DOHH2 (cell line): ENCODE results near the gene NHERF2.

Experiments used
- H3F3A ChIP-seq: fragments of 200-600 bp; sonication (generic), shearing (Covaris generic); 2 replicates; pipeline ENCODE4 v1.6.0; 2016; ENCODE audit warnings: antibody characterized with exemption, mild to moderate bottlenecking; ENCODE audit not compliant: control insufficient read depth, insufficient read depth
- H3K27ac ChIP-seq: fragments of 200-600 bp; sonication (generic); 2 replicates; pipeline ENCODE4 v1.5.1; 2014; ENCODE audit warnings: low read depth, mild to moderate bottlenecking, low read length, moderate library complexity
- H3K27me3 ChIP-seq: fragments of 200-600 bp; sonication (generic); 2 replicates; pipeline ENCODE4 v1.6.1; 2014; ENCODE audit warnings: mild to moderate bottlenecking, low read length, mixed read lengths; ENCODE audit not compliant: control insufficient read depth
- H3K36me3 ChIP-seq: fragments of 200-600 bp; sonication (generic); 2 replicates; pipeline ENCODE4 v1.6.1; 2014; ENCODE audit warnings: mild to moderate bottlenecking, low read length, moderate library complexity, mixed read lengths; ENCODE audit not compliant: control insufficient read depth
- H3K4me1 ChIP-seq: fragments of 200-600 bp; sonication (generic); 2 replicates; pipeline ENCODE4 v1.6.1; 2014; ENCODE audit warnings: mild to moderate bottlenecking, low read length, mixed read lengths; ENCODE audit not compliant: control insufficient read depth
- H3K4me2 ChIP-seq: fragments of 200-600 bp; sonication (generic); 2 replicates; pipeline ENCODE4 v1.6.0; 2014; ENCODE audit warnings: mild to moderate bottlenecking, low read length, moderate library complexity
- H3K4me3 ChIP-seq: fragments of 200-600 bp; sonication (generic); 2 replicates; pipeline ENCODE4 v1.5.1; 2014; ENCODE audit warnings: mild to moderate bottlenecking, low read length, mixed read lengths
- H3K79me2 ChIP-seq: fragments of 200-600 bp; sonication (generic); 2 replicates; pipeline ENCODE4 v1.6.1; 2014; ENCODE audit warnings: mild to moderate bottlenecking, low read length, mixed read lengths; ENCODE audit not compliant: control insufficient read depth
- H3K9me2 ChIP-seq: fragments of 200-600 bp; sonication (generic); replicated peaks from 2 replicates; pipeline ENCODE4 v1.6.1; 2014; ENCODE audit warnings: mild to moderate bottlenecking, low read length, mixed read lengths; ENCODE audit not compliant: control insufficient read depth
- H3K9me3 ChIP-seq: fragments of 200-600 bp; sonication (generic); 2 replicates; pipeline ENCODE4 v1.6.1; 2014; ENCODE audit warnings: antibody characterized with exemption, low read length, mixed read lengths; ENCODE audit not compliant: control insufficient read depth, insufficient read depth
- H4K20me1 ChIP-seq: fragments of 200-600 bp; sonication (generic); 2 replicates; pipeline ENCODE4 v1.6.0; 2014; ENCODE audit warnings: low read depth, mild to moderate bottlenecking, antibody characterized with exemption, low read length, moderate library complexity; ENCODE audit not compliant: control insufficient read depth, insufficient read depth
- CTCF ChIP-seq: fragments of 200-600 bp; sonication (generic); IDR thresholded peaks from one replicate; pipeline ENCODE4 v1.5.1; 2014; ENCODE audit warnings: antibody characterized with exemption, mild to moderate bottlenecking, low read depth, low read length; ENCODE audit not compliant: poor library complexity, severe bottlenecking
- EZH2phosphoT487 ChIP-seq: fragments of 200-600 bp; sonication (generic); IDR thresholded peaks from 2 replicates; pipeline ENCODE4 v1.6.1; 2017; ENCODE audit warnings: borderline replicate concordance, mild to moderate bottlenecking, antibody characterized with exemption, low read length, moderate library complexity, mixed read lengths

The NHERF2 gene

GRCh38 chr16:2026461-2027023 lies at the start of gene NHERF2:
Gene NHERF2, plus strand, starts transcription at chr16:2026902. Its CDS starts 104 bp downstream, at chr16:2027006.
- peak within 1 kb of the TSS; percentile 39; the same call in 1 of the 2 replicates for H3K4me3 ChIP-seq
- no peaks in the 10 kb centered on the region; the same call in 1 of the 2 replicates for H3F3A ChIP-seq
- H3K4me1 ChIP-seq, result peaks cover 19% of the 10 kb centered on the region
- H3K27me3 ChIP-seq, result peaks cover 49% of the 10 kb centered on the region
- H3K4me2 ChIP-seq, result peak within 1 kb of the TSS; percentile 58
- H3K27ac ChIP-seq, result no peak within 1 kb of the TSS
- no peaks in the 10 kb centered on the region for H3K36me3 ChIP-seq
- H3K9me2 ChIP-seq, result no peaks in the 10 kb centered on the region
- no peaks in the 10 kb centered on the region for H3K79me2 ChIP-seq
- no peaks in the 10 kb centered on the region for H3K9me3 ChIP-seq
- TF ChIP-seq CTCF (no peak), EZH2phosphoT487 (0 out of 2 replicates have a peak, but pooled peaks have one; percentile 20)
- H4K20me1 ChIP-seq, result no peaks in the 10 kb centered on the region; the same call in 1 of the 2 replicates

- peaks cover 22% of the 10 kb centered on the region for H3K27me3 ChIP-seq
- no peaks in the 10 kb centered on the region for H3K9me2 ChIP-seq
- H3K9me3 ChIP-seq, result no peaks in the 10 kb centered on the region
- peaks cover 55% of the 10 kb centered on the region for H3K36me3 ChIP-seq
- no peaks in the 10 kb centered on the region for H4K20me1 ChIP-seq
- peaks cover 8% of the 10 kb centered on the region for H3F3A ChIP-seq
- H3K4me3 ChIP-seq, result no peak overlapping the region
- peaks cover 24% of the 10 kb centered on the region for H3K79me2 ChIP-seq
- no peak overlapping the region for H3K27ac ChIP-seq
- peaks cover 21% of the 10 kb centered on the region for H3K4me1 ChIP-seq
- TF ChIP-seq EZH2phosphoT487 (no peak), CTCF (no peak)
- H3K4me2 ChIP-seq, result no peak overlapping the region
Observed at GRCh38 chr16:1976951-1977874, 49.5 kb upstream of the NHERF2 start.

- H3K4me2 ChIP-seq, result no peak overlapping the region
- no peaks in the 10 kb centered on the region for H3K9me3 ChIP-seq
- peaks cover 18% of the 10 kb centered on the region for H3K79me2 ChIP-seq
- H3K27me3 ChIP-seq, result peaks cover 29% of the 10 kb centered on the region
- no peak for TF ChIP-seq CTCF
- no peak for TF ChIP-seq EZH2phosphoT487
- peaks cover 16% of the 10 kb centered on the region for H3K4me1 ChIP-seq
- H4K20me1 ChIP-seq, result no peaks in the 10 kb centered on the region
- peaks cover 8% of the 10 kb centered on the region for H3F3A ChIP-seq
- no peak overlapping the region for H3K27ac ChIP-seq
- no peak overlapping the region for H3K4me3 ChIP-seq
- H3K9me2 ChIP-seq, result no peaks in the 10 kb centered on the region
- H3K36me3 ChIP-seq, result peaks cover 54% of the 10 kb centered on the region
Observed at GRCh38 chr16:1977875-1978268, 48.8 kb upstream of the NHERF2 start.
